GM19467 (cell line): ENCODE results near the gene ATP6V0A1.
"Not testable (repeated sequence)": the region's sequence is repeated elsewhere in the genome, so short reads cannot be mapped to it uniquely, and the experiment has no call there.

Experiments used
- ATAC-seq: cut with Tn5 transposase; IDR thresholded peaks from one replicate; pipeline ENCODE4 v1.9.1; 2021; ENCODE audit warnings: mild to moderate bottlenecking, moderate library complexity; ENCODE audit not compliant: unreplicated experiment

The ATP6V0A1 gene

DNA sequence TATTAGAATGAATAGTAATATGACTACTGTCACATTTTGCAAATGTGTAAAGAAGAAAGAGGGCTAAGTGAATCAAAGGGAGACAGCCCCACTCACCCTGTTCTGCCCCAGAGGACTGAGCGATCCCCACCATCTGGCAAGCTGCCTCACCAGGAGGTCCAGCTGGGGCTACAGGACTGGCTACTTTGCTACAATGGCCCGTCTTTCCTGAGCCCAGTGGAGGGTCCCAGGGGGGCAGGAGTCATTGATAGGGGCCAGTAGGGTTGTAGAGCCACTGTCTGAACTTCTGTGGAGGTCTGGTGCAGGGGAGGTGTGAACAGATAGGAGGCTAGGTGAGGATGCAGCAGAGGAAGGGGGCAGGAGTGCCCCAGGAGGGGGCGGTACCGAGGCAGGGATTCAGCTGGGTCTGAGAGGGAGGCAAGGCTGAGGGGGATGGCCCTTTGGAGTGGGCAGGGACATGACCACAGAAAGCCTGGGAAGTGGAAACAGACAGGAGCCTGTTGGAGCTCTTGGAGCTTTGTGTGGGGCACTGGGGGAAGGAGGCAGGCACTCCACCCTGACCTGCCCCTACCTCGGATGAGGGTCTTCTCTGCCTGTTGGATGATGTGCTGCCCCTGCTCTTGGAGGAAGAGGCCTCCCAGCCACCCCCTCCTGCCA lies 97.4 kb downstream of the ATP6V0A1 start:
- ATAC-seq: not testable (repeated sequence)

DNA sequence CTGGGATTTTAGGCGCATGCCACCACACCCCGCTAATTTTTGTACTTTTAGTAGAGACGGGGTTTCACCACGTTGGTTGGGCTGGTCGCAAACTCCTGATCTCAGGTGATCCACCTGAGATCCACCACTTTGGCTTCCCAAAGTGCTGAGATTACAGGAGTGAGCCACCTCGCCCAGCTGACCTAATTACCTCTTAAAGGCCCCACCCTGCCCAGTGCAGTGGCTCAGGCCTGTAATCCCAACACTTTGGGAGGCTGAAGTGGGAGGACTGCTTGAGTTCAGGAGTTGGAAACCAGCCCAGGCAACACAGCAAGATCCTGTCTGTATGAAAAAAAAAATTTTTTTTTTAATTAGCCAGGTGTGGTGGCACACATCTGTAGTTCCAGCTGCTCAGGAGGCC lies 100.4 kb downstream of the ATP6V0A1 start:
- no peak for ATAC-seq

DNA sequence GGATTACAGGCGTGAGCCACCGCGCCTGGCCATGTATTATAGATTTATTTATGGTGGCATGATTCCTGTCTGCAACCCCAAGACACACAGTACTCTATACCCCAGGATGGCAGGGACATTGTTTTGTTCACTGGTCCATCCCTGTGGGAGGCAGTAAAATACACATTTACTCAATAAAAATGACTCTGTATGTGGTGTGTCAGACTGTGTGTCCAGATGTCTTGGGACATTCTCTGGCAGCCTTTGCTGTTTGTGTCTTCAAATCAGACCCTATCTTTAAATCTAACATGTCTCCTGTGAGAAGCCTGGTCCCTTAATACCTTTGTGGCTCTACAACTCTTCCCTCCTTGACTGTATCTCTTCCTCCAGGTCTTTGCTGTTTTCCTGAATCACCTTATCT lies 101.6 kb downstream of the ATP6V0A1 start:
- no peak for ATAC-seq

DNA sequence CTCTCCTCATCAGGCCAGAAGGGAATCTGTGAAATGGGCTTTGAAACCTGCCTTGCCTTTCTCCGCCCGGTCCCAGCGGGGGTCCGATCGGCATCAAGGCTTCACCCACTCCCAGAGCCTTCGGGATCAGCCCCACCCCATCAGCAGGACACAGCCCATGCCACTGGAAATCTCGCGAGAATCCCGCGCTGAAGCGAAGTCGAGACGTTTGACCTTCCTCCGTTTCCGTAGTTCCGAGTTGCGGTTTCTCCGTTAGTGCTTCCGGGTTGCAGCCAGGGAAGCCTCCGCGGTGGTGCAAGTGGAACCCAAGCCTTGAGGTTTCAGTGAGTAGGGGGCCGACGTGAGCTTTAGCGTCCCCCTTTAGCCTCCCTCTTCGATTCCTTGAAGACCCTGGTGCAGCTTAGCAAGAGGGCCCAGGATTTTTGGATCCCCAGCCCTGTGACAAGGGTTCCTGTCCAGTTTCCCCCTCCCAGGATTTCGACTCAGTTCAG lies 103.3 kb downstream of the ATP6V0A1 start, which contains the start of gene COASY:
TSS of gene COASY (plus strand) at position 252 of the 491 bp plus-strand sequence. CDS start 475 bp downstream, outside the sequence.
- no peak for ATAC-seq

DNA sequence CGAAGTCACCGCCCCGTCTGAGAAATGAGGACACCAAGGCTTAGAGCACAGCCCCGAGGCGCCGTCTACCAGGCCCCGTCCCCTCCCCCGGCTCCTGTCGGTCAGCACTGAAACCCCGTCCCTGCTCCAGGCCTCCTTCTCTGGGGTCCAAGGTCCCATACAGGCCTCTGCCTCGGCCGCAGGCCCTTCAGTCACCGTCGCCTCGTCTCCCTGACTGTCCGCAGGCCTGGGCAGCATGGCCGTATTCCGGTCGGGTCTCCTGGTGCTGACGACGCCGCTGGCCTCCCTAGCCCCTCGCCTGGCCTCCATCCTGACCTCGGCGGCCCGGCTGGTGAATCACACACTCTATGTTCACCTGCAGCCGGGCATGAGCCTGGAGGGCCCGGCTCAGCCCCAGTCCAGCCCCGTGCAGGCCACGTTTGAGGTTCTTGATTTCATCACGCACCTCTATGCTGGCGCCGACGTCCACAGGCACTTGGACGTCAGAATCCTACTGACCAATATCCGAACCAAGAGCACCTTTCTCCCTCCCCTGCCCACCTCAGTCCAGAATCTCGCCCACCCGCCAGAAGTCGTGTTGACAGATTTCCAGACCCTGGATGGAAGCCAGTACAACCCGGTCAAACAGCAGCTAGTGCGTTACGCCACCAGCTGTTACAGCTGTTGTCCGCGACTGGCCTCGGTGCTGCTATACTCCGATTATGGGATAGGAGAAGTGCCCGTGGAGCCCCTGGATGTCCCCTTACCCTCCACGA lies 103.9 kb downstream of the ATP6V0A1 start:
- ATAC-seq: no peak

DNA sequence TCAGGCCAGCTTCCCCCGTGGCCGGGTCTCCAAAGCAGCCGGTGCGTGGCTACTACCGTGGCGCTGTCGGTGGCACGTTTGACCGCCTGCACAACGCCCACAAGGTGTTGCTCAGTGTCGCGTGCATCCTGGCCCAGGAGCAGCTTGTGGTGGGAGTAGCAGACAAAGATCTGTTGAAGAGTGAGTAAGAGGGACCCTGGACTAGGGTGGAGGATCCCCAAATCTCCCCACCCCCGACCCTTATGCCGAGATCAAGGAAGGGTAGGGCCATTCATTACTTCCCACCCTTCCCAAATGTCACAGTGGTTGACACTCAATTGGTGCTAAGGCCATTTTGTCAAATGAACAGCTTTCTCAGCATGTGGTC lies 104.4 kb downstream of the ATP6V0A1 start:
- no peak for ATAC-seq

DNA sequence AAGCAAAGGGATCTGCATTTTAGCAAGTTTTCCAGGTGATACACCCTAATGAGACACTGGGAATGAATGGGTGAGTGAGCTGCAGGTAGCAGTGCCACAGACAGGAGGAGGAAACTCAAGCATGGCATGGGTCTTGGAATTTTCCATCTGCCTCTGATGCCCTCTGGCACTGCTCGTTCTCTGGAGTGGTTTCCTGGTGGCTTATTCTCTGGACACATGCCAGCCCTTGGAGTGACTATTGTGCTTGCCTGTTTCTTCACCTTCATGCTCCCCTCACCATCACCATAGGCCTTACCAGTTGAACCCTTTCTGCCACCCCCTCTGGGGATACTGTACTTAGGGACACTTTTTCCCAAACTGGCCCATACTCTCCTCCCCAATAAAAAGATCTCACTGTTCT lies 104.9 kb downstream of the ATP6V0A1 start:
- ATAC-seq: no peak

DNA sequence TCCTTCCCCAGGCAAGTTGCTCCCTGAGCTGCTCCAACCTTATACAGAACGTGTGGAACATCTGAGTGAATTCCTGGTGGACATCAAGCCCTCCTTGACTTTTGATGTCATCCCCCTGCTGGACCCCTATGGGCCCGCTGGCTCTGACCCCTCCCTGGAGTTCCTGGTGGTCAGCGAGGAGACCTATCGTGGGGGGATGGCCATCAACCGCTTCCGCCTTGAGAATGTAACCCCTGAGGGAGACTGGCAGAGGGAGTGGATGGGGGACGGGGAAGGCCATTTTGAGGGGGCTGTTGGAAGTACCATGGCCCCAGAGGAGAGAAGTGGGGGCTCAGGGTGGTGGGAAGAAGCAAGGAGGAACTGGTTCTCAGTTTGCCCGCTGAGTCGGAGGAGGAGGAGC lies 105.3 kb downstream of the ATP6V0A1 start:
- no peak for ATAC-seq

DNA sequence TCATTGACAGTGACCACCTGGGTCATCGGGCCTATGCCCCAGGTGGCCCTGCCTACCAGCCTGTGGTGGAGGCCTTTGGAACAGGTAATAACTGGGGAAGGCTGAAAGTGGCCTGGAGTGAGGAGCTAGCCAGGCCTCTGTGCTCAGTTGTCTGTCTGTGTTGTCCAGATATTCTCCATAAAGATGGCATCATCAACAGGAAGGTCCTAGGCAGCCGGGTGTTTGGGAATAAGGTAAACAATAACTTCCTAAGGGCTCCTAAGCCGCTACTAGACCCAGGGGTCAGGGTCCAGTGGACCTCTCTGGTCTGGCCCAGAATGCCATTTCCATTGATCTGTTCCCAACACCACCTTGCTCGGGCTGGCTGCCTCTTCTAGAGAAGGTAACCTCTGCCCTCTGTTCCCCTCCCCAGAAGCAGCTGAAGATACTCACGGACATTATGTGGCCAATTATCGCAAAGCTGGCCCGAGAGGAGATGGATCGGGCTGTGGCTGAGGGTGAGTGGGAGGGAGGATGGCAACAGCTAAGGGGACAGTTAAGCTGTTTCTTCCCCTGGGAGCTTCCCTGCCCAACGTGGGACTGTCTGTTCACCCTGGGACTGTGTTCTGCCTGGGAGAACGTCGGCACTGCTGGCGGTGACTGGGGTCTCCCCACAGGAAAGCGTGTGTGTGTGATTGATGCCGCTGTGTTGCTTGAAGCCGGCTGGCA lies 106.3 kb downstream of the ATP6V0A1 start:
- ATAC-seq: no peak

DNA sequence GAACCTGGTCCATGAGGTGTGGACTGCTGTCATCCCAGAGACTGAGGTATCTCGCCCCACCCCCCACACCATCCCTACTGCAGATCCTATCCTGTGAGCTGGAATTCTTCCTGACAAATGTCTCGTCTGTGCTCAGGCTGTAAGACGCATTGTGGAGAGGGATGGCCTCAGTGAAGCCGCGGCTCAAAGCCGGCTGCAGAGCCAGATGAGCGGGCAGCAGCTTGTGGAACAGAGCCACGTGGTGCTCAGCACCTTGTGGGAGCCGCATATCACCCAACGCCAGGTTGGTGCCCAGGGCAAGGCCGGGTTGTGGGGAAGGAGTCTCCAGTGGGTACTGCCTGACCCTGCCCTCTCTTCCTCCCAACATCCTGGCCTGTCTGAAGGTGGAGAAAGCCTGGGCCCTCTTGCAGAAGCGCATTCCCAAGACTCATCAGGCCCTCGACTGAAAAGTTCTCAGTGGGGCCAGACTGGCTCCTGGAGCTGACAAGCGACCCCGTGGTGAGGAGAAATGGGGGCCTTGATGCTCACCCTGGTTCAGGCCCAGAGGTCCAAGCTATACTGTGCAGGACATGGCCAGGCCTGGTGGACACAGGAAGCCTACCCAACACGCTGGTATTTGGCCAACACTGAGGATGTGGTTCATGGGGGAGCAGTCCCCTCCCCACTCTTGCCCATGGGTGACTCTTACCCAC lies 107.0 kb downstream of the ATP6V0A1 start:
- ATAC-seq: no peak

DNA sequence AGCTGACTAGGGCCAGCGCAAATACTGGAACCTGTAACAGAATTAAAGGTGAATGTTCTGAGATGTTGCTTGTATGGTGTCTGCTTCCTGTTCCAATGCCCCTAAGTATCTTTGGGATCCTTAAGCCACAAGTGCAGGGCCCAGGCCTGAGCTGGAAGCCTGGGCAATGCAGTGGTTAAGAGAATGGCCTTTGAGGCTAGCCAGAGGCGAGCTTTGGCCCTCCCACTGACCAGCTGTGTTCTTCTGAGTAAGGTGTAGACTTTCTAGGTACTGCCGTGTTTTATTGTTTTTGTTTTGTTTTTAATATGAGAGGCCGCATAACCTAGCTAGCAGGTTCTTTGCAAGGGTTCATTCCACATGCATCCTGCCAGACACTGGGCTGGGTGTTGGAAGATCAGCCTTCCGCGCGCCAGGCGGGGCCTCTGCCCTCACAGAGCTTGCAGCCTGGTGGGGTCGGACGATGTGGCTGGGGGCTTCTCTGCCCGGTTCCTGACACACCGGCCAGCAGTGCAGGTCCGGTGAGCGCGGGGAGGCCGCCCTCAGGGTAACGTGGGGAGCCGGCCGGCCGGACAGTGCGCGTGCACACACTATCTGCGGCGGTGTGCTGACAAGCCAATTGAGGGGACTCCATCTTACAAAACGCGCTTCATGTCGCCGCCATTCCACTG lies 107.7 kb downstream of the ATP6V0A1 start:
- ATAC-seq: no peak

DNA sequence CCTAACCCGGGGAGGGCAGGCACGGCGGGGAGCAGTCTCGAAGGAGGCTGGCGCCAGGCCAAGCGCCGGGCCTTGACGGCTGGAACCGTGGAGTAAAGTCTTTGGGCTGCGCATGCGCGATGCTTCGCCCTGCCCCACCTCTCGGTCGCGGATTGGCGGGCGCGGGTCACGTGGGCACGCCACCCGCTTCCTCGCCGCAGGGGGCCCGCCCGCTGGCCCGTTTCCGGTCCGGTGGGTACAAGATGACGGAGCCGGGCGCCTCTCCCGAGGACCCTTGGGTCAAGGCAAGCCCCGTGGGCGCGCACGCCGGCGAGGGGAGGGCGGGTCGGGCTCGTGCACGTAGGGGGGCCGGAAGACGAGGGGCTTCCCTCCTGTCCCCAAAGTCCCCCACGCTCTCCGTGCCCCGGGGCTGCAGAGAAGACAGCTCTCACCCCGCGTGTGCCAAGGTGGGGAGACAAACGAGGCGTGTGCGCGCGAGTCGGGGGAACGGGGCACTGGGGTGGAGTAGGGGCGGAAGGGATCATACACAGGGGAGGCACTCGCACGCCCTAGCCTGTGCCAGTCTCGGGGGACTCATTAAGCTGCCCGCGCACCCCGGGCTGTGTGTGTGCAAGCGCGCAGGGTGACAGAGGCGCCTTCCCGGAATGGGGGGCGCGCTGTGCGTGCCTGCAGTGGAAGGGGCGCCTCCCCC lies 108.3 kb downstream of the ATP6V0A1 start, which contains the start of gene MLX:
TSS of gene MLX (plus strand) at position 218 of the 691 bp plus-strand sequence. CDS start at position 243, 25 bp downstream.
- peak; percentile 64 for ATAC-seq

DNA sequence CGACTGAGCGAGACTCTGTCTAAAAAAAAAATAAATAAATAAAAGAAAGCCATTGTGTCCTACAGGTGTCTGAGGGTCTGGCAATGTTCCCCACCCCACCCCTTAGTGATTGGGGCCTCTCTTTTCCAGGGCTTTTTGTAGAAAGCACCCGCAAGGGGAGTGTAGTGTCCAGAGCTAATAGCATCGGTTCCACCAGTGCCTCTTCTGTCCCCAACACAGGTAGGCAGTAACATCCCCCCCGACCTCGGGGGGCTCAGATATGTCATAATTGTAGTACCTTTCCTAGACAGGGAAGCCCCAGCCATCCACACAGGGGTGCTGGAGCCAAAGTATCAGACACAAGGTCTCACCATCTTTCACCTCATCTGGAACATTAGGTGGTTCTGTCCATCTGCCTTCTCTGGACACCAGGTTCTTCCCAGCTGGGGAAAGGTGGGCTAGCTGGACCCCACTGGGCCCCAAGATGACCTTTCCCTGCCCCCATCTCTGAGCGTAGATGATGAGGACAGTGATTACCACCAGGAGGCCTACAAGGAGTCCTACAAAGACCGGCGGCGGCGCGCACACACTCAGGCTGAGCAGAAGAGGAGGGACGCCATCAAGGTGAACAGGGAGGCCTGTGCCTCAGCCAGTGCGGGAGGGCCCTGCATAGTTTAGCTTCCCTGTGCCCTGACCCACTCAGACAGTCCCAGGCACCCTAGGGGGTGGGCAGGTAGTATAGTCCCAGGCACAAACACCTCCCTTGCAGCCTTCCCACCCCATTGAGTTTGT lies 109.8 kb downstream of the ATP6V0A1 start:
- no peak for ATAC-seq

DNA sequence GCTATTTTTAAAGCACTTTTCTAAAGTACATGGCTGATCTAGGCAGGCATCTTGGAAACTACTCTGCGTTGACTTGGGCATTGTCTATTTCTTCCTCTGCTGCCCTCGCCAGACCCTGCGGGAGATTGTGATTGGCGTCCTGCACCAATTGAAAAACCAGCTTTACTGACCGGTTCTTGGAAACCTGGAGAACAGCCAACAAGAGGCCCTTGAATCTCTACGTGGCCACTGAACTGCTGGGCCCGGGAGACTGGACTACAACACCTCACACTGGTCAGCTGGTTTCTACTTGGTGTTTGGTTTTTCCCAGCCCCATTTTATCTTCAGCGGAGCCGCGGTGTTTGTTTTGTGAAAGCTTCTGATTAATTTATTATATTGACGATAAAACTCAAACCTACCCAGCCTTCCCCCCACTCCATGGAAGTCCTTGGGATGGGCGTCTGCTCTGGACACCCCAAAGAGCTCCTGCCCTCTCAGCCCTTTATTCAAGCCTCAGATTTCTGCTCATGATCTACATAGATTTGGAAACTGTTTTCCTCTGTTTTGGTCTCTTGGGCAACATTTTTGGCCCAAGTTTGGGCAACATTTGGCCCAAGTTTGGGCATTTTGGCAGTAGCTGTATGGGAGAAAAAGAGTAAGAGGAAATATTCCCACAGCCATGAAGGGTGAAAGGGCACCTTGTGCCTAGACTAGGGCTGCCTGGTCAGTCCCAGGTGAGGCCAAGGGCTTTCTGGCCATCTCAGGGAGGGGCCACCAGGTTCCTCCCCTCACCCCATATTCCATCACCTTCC lies 113.0 kb downstream of the ATP6V0A1 start:
- no peak for ATAC-seq
